ENCODE results near the gene PALM. TPM values are rescaled to one million over a fixed set of nuclear protein-coding genes. Genes with fewer than 3 reads are reported as not detected.

PALM gene, protein sequence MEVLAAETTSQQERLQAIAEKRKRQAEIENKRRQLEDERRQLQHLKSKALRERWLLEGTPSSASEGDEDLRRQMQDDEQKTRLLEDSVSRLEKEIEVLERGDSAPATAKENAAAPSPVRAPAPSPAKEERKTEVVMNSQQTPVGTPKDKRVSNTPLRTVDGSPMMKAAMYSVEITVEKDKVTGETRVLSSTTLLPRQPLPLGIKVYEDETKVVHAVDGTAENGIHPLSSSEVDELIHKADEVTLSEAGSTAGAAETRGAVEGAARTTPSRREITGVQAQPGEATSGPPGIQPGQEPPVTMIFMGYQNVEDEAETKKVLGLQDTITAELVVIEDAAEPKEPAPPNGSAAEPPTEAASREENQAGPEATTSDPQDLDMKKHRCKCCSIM
- total RNA-seq, result 46.4 and 55.6 TPM in 2 replicates

DNA sequence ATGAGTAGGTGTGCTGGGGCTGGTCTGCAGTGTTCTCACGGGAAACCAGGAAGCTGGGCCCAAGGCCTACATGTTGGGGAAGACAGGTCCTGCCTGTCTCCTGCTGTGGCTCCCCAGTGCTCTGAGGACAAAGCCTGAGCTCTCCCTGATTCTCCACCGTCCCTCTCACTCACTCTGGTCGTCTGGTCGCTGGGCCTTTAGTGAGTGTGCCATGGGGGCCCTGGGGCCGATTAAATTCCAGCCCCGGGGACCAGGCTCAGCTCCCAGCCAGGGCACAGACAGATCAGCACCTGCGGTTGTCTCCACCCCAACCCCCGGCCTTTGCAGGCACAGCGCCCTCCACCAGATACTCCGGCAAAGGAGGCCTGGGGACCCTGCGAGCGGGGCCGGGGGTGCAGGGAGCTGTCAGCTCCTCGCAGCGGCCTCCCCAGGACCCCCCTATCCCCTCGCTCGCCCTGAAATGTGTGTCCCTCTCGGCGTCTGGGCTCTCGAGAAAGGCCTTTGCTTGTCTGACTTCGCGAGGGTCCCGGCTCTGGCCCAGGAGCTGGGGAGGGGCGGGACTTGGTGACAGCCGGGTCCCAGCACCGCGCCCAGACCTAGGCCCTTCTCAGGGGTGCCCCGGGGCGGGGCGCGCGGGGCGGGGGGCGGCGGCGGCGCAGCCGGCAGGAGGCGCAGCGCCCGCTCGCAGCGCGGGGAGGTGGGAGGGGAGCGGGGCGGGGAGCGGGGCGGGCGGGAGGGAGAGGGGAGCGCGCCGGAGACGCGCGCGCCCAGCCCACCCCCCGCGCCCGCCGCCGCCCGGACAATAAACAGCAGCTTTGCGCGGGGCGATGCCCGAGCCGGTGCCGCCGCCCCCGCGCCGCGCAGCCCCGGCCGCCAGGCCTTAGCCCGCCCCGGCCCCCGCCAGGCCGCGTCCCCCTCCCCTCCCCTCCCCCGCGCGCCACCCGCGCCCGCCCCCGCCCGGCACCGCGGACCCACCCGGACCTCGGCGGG is at the start of gene PALM:
TSS of gene PALM (plus strand) at position 782 of the 990 bp plus-strand sequence. CDS start 212 bp downstream, outside the sequence.

DNA sequence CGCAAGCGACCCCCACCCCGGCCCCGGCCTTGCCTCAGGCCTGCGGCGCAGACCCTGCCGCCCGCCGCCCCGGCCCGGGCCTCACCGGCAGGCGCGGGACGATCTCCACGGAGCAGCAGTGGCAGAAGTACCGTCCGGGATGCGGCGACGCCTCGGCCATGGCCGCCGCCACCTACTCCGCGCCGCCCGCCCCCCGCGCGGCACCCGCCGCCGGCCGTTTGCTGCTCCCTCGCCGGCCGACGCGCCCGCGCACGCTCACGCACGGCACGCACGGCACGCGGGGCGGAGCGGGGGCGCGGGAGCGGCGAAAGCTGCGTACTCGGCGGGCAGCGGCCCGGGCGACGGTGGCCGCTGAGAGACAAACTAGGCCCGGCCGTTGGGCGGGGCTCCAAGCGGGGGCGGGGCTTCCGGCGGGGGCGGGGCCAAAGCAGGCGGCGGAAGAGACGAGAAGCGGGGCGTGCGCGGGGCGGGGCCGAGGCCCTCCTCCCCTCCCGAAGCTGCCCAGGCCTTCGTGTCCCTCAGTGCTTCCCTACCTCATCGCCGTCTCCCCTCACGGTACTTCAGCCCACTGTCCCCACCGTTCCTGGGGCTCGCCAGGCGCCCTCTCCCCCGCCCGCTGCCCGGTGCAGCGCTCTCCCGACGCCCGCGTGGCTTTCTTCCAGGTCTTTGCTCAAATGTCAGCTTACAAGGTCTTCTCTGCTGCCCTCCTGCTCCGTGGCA is 45.6 kb upstream of the PALM start, which contains the start of gene RNF126:
TSS of gene RNF126 (minus strand) at position 253 of the 720 bp plus-strand sequence. CDS start at position 160, 93 bp downstream.

DNA sequence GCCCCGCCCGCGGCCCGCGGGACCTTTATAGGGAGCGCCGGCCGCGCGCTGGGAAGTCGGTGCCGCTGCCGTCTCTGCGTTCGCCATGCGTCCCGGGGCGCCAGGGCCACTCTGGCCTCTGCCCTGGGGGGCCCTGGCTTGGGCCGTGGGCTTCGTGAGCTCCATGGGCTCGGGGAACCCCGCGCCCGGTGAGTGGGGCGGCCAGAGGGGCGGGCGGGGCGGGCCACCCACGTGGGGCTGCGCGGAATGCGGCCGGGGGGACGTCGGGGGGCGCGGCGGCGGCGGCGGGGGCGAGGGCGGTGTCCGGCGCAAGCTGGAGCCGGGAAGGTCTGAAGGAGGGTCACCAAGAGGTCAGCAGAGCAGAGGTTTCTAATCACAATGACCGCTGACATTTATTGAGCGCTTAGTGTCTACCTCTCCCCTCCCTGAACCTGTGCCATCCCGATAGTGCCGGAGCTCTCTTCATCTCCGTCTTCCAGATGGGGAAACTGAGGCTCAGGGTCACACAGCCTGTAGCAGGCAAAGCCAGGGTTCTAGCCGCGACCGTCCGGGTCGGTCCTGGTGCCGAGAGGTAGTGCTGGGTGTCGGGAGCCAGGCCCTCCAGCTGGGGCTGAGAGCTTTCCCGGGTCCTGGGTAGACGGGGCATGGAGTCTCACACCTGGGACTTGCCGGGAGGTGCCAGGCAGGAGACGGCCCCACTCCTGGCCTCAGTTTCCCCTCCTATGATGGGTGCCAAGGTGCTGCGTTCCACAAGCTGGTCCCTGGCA is 32.2 kb upstream of the PALM start, which contains the start of gene FSTL3:
TSS of gene FSTL3 (plus strand) at position 54 of the 767 bp plus-strand sequence. CDS start at position 86, 32 bp downstream.

DNA sequence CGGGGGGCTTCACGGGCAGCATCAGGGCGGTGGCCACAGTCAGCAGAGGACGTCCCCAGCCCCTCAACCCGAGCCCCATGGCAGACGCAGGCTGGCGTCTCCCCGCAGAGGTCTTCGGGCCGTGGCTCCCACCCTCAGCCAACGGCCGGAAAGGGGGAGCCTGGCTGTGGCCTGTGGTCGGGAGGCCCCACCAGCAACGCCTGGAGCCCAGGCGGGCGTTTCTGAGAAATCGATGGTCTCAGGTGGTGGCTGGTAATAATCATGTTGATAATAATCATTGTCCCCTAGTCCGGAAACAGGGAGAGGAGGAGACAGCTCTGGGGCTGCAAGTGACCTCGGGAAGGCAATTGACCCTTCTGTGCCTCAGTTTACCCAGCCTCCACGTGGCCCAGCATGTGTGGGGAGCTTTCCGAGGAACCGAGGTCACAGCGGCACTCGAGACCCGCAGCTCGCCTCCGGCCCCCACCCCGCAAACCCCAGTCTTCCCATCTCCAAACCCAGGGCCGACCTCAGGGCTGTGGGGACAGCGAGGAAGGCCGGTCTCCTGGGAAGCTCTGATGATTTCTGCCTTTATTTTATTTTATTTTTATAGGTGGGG is 13.3 kb upstream of the PALM start, which contains the start of gene PRSS57:
TSS of gene PRSS57 (minus strand) at position 101 of the 598 bp plus-strand sequence. CDS start at position 79, 22 bp downstream.

DNA sequence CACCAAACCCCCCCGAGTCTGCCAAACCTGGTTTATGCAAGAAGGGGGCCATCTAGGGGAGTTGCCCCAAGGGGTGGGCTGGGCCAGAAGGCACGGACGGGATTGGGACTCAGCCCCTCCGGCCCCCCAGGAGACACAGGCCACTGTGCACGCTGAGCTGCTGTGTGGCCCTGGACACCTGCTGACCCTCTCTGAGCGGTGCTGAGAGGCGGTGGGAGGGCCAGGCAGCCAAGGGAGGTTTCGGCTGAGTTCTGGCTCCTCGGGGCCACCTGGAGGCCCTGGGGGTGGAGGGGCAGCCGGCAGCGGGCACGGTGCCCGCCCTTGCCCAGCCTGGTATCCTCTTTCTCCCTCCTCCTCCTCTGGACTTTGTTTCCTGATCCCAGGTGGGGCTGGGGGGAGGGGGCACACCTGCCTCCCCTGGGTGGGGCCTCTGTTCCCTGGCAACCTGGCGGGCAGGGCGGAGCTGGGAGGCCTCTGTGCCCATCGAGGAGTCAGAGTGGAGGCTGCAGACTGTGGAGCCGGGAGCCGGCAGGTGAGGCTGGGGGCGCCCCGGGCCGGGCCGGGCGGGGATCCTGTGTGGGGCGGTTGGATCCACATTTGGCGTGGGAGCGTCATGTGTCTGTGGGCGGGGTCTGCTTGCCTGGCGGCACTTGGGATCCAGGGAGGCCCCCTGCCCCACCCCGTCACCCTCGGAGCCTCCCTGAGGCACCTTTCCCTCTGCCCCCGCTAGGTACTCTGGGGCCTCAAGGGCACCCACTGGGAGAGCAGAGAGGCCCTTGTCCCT is 42.1 kb downstream of the PALM start, which contains the start of gene MISP:
TSS of gene MISP (plus strand) at position 473 of the 784 bp plus-strand sequence. CDS start 5,835 bp downstream, outside the sequence.

DNA sequence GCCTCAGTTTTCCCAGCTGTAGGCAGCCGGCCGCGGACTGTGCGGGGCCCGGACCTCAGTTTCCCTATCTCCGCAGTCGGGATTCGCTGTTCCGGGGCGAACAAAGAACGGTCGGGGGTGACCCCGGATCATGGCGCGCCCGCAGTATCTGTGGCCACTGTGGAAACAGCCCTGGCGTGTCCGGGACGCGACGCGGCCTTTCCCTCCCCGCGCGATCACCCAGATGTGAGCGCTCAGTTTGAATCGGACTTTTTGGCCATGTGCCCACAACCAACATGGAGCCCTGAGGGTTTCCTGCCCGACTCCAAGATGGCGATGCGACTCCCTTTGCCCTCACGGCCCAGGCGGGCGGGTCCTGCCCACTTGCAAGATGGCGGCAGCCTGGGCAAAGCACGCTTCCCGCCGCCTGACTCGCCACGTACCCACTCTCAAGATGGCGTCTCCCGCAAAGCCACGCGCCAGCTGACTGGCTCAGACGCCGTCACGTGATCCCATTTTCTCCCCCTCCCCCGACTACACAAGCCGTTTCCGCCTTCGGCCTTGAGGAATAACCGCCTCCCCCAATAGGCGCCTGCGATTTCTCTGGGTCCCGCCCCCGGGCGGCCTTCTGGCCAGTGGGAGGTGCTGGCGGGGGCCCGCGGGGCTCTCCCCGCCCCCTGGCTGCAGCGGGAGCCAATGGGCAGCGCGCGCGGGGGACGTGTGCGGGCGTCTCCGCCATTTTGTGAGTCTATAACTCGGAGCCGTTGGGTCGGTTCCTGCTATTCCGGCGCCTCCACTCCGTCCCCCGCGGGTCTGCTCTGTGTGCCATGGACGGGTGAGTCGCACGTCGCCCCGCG is 88.2 kb downstream of the PALM start, which contains the start of gene PTBP1:
TSS of gene PTBP1 (plus strand) at position 761 of the 836 bp plus-strand sequence. CDS start at position 807, 46 bp downstream.

Other genes starting within 250 kb of the PALM start
- 3.1 TPM in 2 replicates for gene SHC2, start 247.9 kb upstream of the PALM start, total RNA-seq
- gene MADCAM1, start 212.4 kb upstream of the PALM start, total RNA-seq, result 0.10 TPM in 1 of 2 replicates, not detected in the other
- gene TPGS1, start 201.4 kb upstream of the PALM start, total RNA-seq, result 60.8 and 64.0 TPM in 2 replicates
- 55.1 and 58.4 TPM in 2 replicates for gene CDC34, start 177.2 kb upstream of the PALM start, total RNA-seq
- gene GZMM, start 164.9 kb upstream of the PALM start, total RNA-seq, result not detected in 2 replicates
- 746 and 828 TPM in 2 replicates for gene BSG, start 136.3 kb upstream of the PALM start, total RNA-seq
- 2.5 and 2.7 TPM in 2 replicates for gene HCN2, start 119.1 kb upstream of the PALM start, total RNA-seq
- 20.7 and 31.3 TPM in 2 replicates for gene POLRMT, start 75.4 kb upstream of the PALM start, total RNA-seq
- not detected in 2 replicates for gene FGF22, start 69.1 kb upstream of the PALM start, total RNA-seq
- gene RNF126, start 45.7 kb upstream of the PALM start, total RNA-seq, result 29.8 and 30.6 TPM in 2 replicates
- gene FSTL3, start 32.5 kb upstream of the PALM start, total RNA-seq, result 58.3 and 76.3 TPM in 2 replicates
- not detected in 2 replicates for gene PRSS57, start 13.5 kb upstream of the PALM start, total RNA-seq
- gene MISP, start 42.2 kb downstream of the PALM start, total RNA-seq, result not detected in 2 replicates
- gene PTBP1, start 88.5 kb downstream of the PALM start, total RNA-seq, result 139 and 147 TPM in 2 replicates
- 0.10 and 0.44 TPM in 2 replicates for gene PLPPR3, start 113.0 kb downstream of the PALM start, total RNA-seq
- not detected in 2 replicates for gene AZU1, start 118.9 kb downstream of the PALM start, total RNA-seq
- gene PRTN3, start 132.1 kb downstream of the PALM start, total RNA-seq, result not detected in 2 replicates
- 4.6 and 5.4 TPM in 2 replicates for gene ELANE, start 143.4 kb downstream of the PALM start, total RNA-seq
- gene CFD, start 150.7 kb downstream of the PALM start, total RNA-seq, result 1,761 and 1,927 TPM in 2 replicates
- gene MED16, start 184.3 kb downstream of the PALM start, total RNA-seq, result 30.8 and 34.1 TPM in 2 replicates
- gene RNU6-9, start 184.5 kb downstream of the PALM start, total RNA-seq, result not detected in 2 replicates
- 42.6 and 50.5 TPM in 2 replicates for gene R3HDM4, start 204.3 kb downstream of the PALM start, total RNA-seq
- gene KISS1R, start 208.4 kb downstream of the PALM start, total RNA-seq, result not detected in 2 replicates
- 2.6 and 4.9 TPM in 2 replicates for gene ARID3A, start 217.1 kb downstream of the PALM start, total RNA-seq